Endometrial microvascular endothelial cells (primary cell): ENCODE results near the gene GDI1. TPM values are rescaled to one million over a fixed set of nuclear protein-coding genes. Genes with fewer than 3 reads are reported as not detected.

ENCODE experiments used
- in situ Hi-C: cut with HindIII; loops from 2 replicates; pipeline ENCODE4 v1.10.0; 2017; ENCODE audit warnings: low sequenced_read_pairs, low pct_unique_long_range_greater_than_20kb; ENCODE audit errors: inconsistent ontology term
- total RNA-seq: library from RNA; depleted of rRNA; stranded (reverse); fragments of >200 nt; gene quantifications from one replicate; pipeline ENCODE4 v1.2.3, GENCODE V29; 2015; ENCODE audit errors: inconsistent ontology term

Gene GDI1
- total RNA-seq, 1 donor from 2014 or later = 110 TPM

GRCh38 chrX:154472685-154473632 is 36.0 kb downstream of the GDI1 start:
- in situ Hi-C loops = no loop called here

DNA sequence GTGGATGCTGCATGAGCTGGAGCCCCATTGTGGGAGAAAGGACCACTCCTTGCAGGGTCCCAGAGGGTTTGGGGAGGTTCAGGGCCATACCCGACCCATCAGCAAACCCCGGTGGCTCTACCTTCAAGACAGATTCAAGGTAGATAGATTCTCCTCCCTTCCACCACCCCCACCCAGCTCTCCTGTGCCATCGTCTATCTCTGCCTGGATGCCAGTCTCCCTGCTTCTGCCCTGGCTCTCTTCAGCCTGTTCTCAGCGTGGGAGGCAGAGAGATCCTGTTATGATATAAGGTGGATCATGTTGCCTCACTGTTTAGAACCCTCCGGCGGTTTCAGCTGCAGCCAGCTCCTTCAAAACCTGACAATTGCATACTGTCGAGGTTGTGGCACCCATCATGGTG is 36.7 kb downstream of the GDI1 start:
- in situ Hi-C loops = no loop called here

GRCh38 chrX:154476821-154477220 is 39.9 kb downstream of the GDI1 start:
- in situ Hi-C loops = no loop called here

DNA sequence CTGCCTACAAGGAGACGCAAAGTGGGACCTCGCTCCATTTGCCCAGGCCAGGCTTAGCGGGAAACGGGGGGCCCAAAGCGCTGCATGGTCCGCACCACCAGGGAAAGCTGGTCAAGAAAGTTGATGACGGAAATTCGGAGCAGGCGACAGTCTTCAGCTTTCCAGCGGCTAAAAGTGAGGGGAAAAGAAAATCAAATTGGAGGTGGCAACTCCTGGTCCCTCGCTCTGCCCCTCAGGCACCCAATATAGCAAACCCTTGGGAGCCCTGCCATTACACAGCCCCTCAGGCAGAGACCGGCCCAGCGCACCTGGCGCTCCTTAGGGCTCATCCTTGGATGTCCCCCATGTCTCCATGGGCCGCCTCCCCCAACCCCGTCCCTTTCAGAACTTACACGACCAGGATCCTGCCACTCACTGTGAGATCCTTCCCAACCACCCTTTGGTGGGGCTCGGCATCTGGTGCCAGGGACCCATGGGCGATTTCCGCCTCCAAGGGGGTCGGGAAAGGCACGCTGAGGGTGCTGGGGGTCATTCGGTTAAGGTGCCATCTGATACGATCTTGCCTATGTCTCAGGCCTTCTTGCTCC is 41.0 kb downstream of the GDI1 start:
- in situ Hi-C loops = no loop called here

GRCh38 chrX:154478728-154479622 is 42.0 kb downstream of the GDI1 start, which contains the start of gene LAGE3:
Gene LAGE3 (minus strand): TSS chrX:154479281. CDS start chrX:154478915, 366 bp downstream.
- in situ Hi-C loops = no loop called here

GRCh38 chrX:154481195-154481594 is 44.2 kb downstream of the GDI1 start:
- in situ Hi-C loops = no loop called here

GRCh38 chrX:154481911-154482601 is 45.1 kb downstream of the GDI1 start:
- in situ Hi-C loops = no loop called here

GRCh38 chrX:154482786-154483185 is 45.8 kb downstream of the GDI1 start:
- in situ Hi-C loops = no loop called here

DNA sequence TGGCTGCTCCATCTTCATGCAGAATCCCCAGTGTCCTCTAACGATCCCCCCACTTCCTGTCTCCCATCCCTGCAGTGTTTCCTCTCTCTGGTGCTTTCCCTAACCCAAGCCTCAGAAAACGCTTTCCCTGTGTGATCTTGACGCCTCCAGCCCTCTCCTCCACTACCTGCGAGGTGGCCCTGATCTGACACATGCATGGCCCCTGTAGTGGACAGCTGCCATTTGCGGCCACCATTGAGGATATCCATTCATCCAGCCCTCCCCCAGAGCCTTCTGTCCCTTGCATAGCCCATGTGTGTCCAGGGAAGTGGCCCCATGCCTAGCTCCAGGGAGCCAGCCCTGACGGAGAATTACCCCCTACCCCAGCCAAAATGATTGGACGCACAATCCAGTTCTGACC is 46.4 kb downstream of the GDI1 start:
- in situ Hi-C loops = no loop called here

- in situ Hi-C loops = no loop called here
Measured at GRCh38 chrX:154484255-154485149, 47.5 kb downstream of the GDI1 start.

- in situ Hi-C loops = no loop called here
Measured at GRCh38 chrX:154485150-154486051, 48.4 kb downstream of the GDI1 start.

GRCh38 chrX:154486052-154486395 is 49.1 kb downstream of the GDI1 start:
- in situ Hi-C loops = no loop called here

DNA sequence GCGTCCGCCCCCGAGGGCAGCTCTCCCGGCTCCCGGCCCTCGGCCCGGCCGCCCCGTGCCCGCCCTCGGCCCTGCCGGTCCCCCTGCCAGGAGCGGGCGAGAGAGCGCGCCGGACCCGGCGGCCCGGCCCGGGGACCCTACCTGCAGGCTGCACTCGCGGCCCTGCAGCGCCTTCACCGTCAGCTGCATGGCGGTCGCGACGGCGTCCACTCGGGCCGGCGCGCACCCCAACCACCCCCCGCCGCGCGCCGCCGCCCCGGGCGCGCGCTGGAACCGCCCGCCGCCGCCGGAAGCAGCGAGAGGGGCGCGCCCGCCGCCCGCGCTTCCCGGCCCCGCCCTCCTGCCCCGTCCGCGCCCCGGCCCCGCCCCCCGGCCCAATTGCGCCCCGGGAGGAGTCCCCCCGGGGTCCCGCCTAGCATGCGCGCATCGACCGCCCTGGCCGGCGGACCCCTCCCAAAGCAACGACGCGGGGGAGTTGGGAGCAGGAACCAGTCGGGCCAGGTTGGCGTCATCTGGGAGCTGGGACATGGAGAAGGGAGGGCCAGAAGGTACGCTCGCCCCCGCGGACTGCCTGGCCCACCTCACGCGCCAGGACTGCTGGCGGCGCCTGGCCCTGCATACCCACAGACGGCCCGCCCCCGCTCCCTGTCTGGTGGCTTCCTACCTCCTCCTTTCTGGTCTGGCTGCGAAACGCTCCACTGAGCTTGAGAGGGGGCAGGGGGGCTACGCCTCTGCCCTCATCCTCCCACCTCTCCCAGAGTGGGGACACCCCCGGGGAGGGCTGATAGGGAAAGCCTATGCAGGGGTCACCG is 49.6 kb downstream of the GDI1 start, which contains the start of gene UBL4A:
Gene UBL4A (minus strand): TSS at position 220 of the 812 bp plus-strand sequence. CDS start 31 bp downstream, at position 189.
- in situ Hi-C loops = no loop called here

DNA sequence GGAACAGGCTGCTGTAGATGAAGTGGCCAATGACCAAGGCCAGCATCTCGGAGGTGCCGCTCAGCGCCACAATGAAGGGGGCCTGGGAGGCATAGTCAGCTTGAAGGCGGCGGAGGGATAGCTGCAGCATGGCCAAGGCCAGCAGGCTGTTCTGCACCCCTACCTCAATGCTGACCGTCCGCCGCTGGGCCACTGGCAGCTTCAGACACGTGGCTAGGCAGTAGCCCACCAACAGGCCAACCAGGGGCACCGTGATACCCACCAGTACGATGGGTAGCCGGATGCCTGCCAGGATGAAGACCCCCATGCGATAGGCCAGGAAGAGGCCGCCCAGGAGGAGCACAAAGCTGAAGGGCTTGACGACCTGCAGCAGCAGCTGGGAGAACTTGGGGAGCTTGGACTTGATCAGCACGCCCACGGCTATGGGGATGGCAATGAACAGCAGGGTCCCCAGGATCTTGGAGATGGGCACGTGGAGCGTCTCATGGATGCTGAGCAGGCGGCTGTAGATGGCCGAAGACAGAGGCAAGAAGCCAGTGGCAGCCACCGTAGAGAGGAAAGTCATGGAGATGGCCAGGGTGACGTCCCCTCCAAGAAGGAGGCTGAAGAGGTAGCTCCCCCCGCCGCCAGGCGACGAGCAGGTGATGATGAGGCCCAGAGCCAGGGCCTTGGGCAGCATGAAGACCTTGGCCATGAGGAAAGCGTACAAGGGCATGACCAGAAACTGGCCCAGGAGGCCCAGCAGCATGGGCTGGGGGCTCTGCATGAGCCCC is 50.8 kb downstream of the GDI1 start:
- in situ Hi-C loops = no loop called here

DNA sequence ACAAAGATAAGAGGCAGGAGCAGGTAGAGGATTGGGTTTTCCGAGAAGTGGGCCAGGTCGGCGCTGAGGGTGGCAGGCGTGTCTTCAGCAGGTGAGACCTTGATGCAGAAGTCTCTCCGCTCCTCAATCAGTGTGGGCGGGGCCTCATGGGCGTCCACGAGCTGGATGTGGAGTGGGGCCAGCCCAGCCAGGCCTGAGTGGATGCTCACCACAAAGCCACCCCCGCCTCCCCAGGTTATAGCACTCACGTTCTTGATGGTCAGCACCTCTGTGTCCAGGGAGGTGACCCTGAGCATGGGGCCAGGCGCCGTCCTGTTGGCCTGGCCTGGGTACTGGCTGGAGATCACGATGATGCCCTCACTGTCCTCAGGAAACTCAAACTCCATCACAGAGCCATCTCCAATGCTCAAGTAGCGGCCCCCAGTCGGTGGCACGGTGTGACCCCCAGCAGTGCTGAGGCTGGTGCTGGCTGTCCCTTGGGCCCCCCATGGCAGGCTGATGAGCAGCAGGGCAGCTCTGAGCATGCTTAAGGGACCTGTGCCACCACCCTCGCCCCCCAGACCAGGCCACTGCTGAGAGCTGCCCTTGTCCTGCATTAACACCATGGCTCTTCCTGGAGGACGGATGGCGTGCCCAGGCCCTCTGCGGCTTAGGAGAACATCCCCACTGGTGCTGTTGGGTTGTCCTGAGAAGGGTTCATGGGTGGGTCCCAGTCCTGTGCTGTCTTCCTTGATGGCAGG is 51.6 kb downstream of the GDI1 start:
- in situ Hi-C loops = no loop called here
